Measurements from ENCODE around the gene CKS2.

The CKS2 gene

GRCh38 chr9:89351584-89352300 is 40.7 kb downstream of the CKS2 start:
- DNase-seq = no peak

GRCh38 chr9:89352451-89352850 is 41.5 kb downstream of the CKS2 start:
- no peak for DNase-seq

- no peak for DNase-seq
Observed at GRCh38 chr9:89352874-89353649, 42.1 kb downstream of the CKS2 start.

GRCh38 chr9:89353989-89354388 is 43.0 kb downstream of the CKS2 start:
- no peak for DNase-seq

GRCh38 chr9:89354471-89354870 is 43.5 kb downstream of the CKS2 start:
- no peak for DNase-seq

- no peak for DNase-seq
Observed at GRCh38 chr9:89356782-89357181, 45.8 kb downstream of the CKS2 start.

- DNase-seq = no peak
Observed at GRCh38 chr9:89357331-89358197, 46.6 kb downstream of the CKS2 start.

GRCh38 chr9:89358376-89358916 is 47.5 kb downstream of the CKS2 start:
- no peak for DNase-seq

- no peak for DNase-seq
Observed at GRCh38 chr9:89358985-89359384, 48.0 kb downstream of the CKS2 start.

- no peak for DNase-seq
Observed at GRCh38 chr9:89359751-89360261, 48.8 kb downstream of the CKS2 start.

GRCh38 chr9:89360465-89360864 is 49.5 kb downstream of the CKS2 start:
- DNase-seq = no peak

- no peak for DNase-seq
Observed at GRCh38 chr9:89361031-89361430, 50.0 kb downstream of the CKS2 start.

- no peak for DNase-seq
Observed at GRCh38 chr9:89361816-89362646, 51.0 kb downstream of the CKS2 start.

- no peak for DNase-seq
Observed at GRCh38 chr9:89362647-89363310, 51.8 kb downstream of the CKS2 start.

- DNase-seq = no peak
Observed at GRCh38 chr9:89363311-89363670, 52.3 kb downstream of the CKS2 start.

GRCh38 chr9:89363921-89364665 is 53.1 kb downstream of the CKS2 start:
- no peak for DNase-seq

- no peak for DNase-seq
Observed at GRCh38 chr9:89364666-89365531, 53.9 kb downstream of the CKS2 start.

GRCh38 chr9:89365532-89365912 is 54.5 kb downstream of the CKS2 start:
- DNase-seq = no peak

Measured in left hindlimb (tissue), 1 donor.